ENCODE results near the gene PEAR1.

PEAR1 gene

DNA sequence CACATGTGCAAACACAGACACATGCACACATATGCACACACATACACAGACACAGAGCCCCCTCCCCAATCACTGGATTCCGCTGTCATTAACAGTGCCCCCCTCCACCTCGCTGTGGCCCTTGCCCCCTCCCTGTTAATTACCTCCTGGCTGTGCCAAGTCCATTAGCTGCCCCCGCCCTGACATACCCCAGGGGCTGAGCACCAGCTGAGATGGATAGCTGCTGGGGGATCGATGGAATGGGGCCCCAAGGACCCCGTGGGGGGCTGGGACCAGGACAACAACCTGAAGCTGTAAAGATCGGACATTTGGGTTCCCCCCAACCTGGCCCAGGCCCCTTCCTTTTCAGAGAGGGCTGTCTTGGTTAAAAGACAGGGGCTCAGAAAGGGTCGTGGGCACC is 9.6 kb upstream of the PEAR1 start:
- TF ChIP-seq, protein P1, sequence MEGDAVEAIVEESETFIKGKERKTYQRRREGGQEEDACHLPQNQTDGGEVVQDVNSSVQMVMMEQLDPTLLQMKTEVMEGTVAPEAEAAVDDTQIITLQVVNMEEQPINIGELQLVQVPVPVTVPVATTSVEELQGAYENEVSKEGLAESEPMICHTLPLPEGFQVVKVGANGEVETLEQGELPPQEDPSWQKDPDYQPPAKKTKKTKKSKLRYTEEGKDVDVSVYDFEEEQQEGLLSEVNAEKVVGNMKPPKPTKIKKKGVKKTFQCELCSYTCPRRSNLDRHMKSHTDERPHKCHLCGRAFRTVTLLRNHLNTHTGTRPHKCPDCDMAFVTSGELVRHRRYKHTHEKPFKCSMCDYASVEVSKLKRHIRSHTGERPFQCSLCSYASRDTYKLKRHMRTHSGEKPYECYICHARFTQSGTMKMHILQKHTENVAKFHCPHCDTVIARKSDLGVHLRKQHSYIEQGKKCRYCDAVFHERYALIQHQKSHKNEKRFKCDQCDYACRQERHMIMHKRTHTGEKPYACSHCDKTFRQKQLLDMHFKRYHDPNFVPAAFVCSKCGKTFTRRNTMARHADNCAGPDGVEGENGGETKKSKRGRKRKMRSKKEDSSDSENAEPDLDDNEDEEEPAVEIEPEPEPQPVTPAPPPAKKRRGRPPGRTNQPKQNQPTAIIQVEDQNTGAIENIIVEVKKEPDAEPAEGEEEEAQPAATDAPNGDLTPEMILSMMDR (IDR thresholded peaks at IDR 0.05; ENCODE audit: insufficient read depth, low read length): no peak
- TF ChIP-seq, protein P2, sequence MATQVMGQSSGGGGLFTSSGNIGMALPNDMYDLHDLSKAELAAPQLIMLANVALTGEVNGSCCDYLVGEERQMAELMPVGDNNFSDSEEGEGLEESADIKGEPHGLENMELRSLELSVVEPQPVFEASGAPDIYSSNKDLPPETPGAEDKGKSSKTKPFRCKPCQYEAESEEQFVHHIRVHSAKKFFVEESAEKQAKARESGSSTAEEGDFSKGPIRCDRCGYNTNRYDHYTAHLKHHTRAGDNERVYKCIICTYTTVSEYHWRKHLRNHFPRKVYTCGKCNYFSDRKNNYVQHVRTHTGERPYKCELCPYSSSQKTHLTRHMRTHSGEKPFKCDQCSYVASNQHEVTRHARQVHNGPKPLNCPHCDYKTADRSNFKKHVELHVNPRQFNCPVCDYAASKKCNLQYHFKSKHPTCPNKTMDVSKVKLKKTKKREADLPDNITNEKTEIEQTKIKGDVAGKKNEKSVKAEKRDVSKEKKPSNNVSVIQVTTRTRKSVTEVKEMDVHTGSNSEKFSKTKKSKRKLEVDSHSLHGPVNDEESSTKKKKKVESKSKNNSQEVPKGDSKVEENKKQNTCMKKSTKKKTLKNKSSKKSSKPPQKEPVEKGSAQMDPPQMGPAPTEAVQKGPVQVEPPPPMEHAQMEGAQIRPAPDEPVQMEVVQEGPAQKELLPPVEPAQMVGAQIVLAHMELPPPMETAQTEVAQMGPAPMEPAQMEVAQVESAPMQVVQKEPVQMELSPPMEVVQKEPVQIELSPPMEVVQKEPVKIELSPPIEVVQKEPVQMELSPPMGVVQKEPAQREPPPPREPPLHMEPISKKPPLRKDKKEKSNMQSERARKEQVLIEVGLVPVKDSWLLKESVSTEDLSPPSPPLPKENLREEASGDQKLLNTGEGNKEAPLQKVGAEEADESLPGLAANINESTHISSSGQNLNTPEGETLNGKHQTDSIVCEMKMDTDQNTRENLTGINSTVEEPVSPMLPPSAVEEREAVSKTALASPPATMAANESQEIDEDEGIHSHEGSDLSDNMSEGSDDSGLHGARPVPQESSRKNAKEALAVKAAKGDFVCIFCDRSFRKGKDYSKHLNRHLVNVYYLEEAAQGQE (IDR thresholded peaks at IDR 0.05; ENCODE audit: insufficient replicate concordance, low read depth): no peak
- TF ChIP-seq SPI1 (IDR thresholded peaks at IDR 0.05; ENCODE audit: borderline replicate concordance, low read depth) (no peak), GABPA (IDR thresholded peaks at IDR 0.05; ENCODE audit: low read depth) (no peak), POLR2AphosphoS5 (IDR thresholded peaks at IDR 0.05; ENCODE audit: low read depth) (no peak)
- DNase-seq (ENCODE audit: low read depth in 1 of 2, low spot score in 1 of 2): no peak
- Histone ChIP-seq H3K27me3 (ENCODE audit: insufficient read depth, poor library complexity, severe bottlenecking) (peaks cover 13% of the 10 kb centered on the region), H3K4me3 (replicated peaks; ENCODE audit: insufficient read depth, low read length) (no peak overlapping the region), H3K27ac (replicated peaks) (no peak overlapping the region)

DNA sequence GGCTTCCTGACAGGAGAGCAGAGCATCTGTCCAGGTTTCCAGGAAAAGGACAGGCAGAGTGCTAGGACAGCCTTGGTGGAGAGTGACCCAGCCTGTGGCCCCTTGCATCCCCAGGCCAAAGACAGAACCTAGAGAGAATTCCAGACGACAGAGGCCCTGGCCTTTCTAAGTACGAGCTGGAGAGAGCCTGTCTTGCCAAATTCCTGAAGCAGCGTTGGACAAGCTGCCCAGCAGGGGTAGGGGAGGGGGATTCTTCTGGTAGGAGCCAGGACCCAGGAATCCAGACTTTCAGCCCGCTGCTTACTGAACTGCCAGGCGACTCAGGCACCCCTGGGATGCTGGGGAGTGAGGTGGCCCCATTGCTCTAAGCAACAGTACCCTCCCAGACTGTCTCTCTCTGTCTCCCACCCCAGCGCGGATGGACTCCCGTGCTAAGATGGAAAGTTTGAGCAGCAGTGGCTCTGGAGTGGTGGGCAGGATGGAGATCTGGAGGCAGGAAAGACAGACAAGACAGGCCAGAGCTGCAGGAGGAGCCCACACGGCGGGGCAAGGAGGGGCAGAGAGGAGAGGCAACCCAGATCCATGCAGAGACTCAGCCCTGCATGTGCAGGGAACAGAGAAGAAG is 8.8 kb upstream of the PEAR1 start:
- Histone ChIP-seq H3K27me3 (ENCODE audit: insufficient read depth, poor library complexity, severe bottlenecking) (peaks cover 8% of the 10 kb centered on the region), H3K27ac (replicated peaks) (no peak overlapping the region), H3K4me3 (replicated peaks; ENCODE audit: insufficient read depth, low read length) (no peak overlapping the region)
- DNase-seq (ENCODE audit: low read depth in 1 of 2, low spot score in 1 of 2): no peak
- no peak for TF ChIP-seq SPI1 (IDR thresholded peaks at IDR 0.05; ENCODE audit: borderline replicate concordance, low read depth)
- TF ChIP-seq, protein P2 (IDR thresholded peaks at IDR 0.05; ENCODE audit: insufficient replicate concordance, low read depth): no peak
- TF ChIP-seq POLR2AphosphoS5 (IDR thresholded peaks at IDR 0.05; ENCODE audit: low read depth): no peak
- no peak for TF ChIP-seq GABPA (IDR thresholded peaks at IDR 0.05; ENCODE audit: low read depth)
- TF ChIP-seq, protein P1 (IDR thresholded peaks at IDR 0.05; ENCODE audit: insufficient read depth, low read length): no peak

DNA sequence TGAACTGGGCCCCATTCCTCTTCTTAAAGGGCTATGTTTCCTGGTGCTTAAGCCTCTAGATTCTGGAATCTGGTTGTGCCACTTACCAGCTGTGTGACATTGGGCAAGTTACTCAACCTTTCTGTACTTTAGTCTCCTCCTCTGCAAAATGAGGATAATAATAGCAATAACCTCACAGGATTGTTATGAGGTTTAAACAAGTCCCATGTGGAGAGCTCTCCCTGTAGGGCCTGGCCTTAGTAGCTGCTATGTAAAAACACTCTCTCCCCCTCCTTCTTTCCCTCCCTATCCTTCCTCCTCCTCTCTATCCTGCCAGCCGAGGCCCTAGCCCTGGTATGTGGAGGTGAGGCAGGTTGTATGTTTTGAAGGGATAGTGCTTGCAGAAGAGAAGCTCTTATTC is 8.2 kb upstream of the PEAR1 start:
- peaks cover 2% of the 10 kb centered on the region for H3K27me3 ChIP-seq (ENCODE audit: insufficient read depth, poor library complexity, severe bottlenecking)
- H3K4me3 ChIP-seq (replicated peaks; ENCODE audit: insufficient read depth, low read length): no peak overlapping the region
- DNase-seq (ENCODE audit: low read depth in 1 of 2, low spot score in 1 of 2): no peak
- TF ChIP-seq SPI1 (IDR thresholded peaks at IDR 0.05; ENCODE audit: borderline replicate concordance, low read depth) (no peak), GABPA (IDR thresholded peaks at IDR 0.05; ENCODE audit: low read depth) (no peak), POLR2AphosphoS5 (IDR thresholded peaks at IDR 0.05; ENCODE audit: low read depth) (no peak)
- TF ChIP-seq, protein P2 (IDR thresholded peaks at IDR 0.05; ENCODE audit: insufficient replicate concordance, low read depth): no peak
- TF ChIP-seq, protein P1 (IDR thresholded peaks at IDR 0.05; ENCODE audit: insufficient read depth, low read length): no peak
- H3K27ac ChIP-seq (replicated peaks): no peak overlapping the region
